Prostate gland (tissue), 2 donors: ENCODE data around the gene FBXO42. TPM values are rescaled to one million over a fixed set of nuclear protein-coding genes. Genes with fewer than 3 reads are reported as not detected.
A peak's percentile ranks its signal among the peaks of the same experiment; 100 is the strongest.

Source experiments
- DNase-seq: peaks from one replicate; pipeline ENCODE4 v3.0.0-alpha.2; 2019; ENCODE audit warnings: low spot score
- H3K27ac ChIP-seq, 2 donors: fragments of 200-600 bp; sonication (generic); 2 replicates each; pipeline ENCODE4 v1.5.1; 2017 to 2019
- H3K27me3 ChIP-seq: fragments of 200-600 bp; sonication (generic); replicated peaks from 2 replicates; pipeline ENCODE4 v1.5.1; 2019; ENCODE audit not compliant: insufficient read depth
- H3K36me3 ChIP-seq, 2 donors: fragments of 200-600 bp; sonication (generic); 1 replicate in 1 of 2; 2 replicates in 1 of 2; pipeline versions ENCODE4 v1.5.1 to v1.8.1; 2017 to 2019
- H3K4me1 ChIP-seq: fragments of 200-600 bp; sonication (generic); replicated peaks from 2 replicates; pipeline ENCODE4 v1.5.1; 2019
- H3K4me3 ChIP-seq, 2 donors: fragments of 200-600 bp; sonication (generic); 2 replicates each; pipeline ENCODE4 v1.5.1; 2017 to 2019
- H3K9me3 ChIP-seq: fragments of 200-600 bp; sonication (generic); 2 replicates; pipeline ENCODE4 v1.5.1; 2017
- CTCF ChIP-seq, 4 experiments: fragments of 200-600 bp in 2 of 4; fragments of 450-650 bp in 2 of 4; sonication (generic) in 2 of 4; IDR thresholded peaks; 1 replicate in 3 of 4; 2 replicates in 1 of 4; pipeline ENCODE4 v1.5.1; 2016 to 2019; ENCODE audit warnings: antibody characterized with exemption in 4 of 4, mild to moderate bottlenecking in 2 of 4, moderate library complexity in 2 of 4
- POLR2A ChIP-seq: fragments of 450-650 bp; IDR thresholded peaks from one replicate; pipeline ENCODE4 v1.6.1; 2016; ENCODE audit warnings: antibody characterized with exemption, mild to moderate bottlenecking
- POLR2AphosphoS5 ChIP-seq: sonication (generic); formaldehyde crosslinking; IDR thresholded peaks from one replicate; pipeline ENCODE4 v1.6.1; 2017; ENCODE audit warnings: antibody characterized with exemption
- WGBS: methylation state at CpG from one replicate; pipeline ENCODE4 v1.1.5; 2018; 5-methylcytosine and 5-hydroxymethylcytosine counted together
- intact Hi-C: fragments of 100-400 bp; cut with DNase I; formaldehyde crosslinking; loops from one replicate; pipeline ENCODE4 v1.14.2; 2022
- total RNA-seq, 2 donors: library from RNA; depleted of rRNA; stranded (reverse); fragments of >200 nt; gene quantifications; one replicate each; pipeline ENCODE4 v1.1.0, GENCODE V29; 2016

The FBXO42 gene
- total RNA-seq, 2 donors from 2014 or later, result 26.6 to 52.6 TPM

- Histone ChIP-seq H3K9me3 (no peaks in the 10 kb centered on the region), H3K4me1 (peaks cover 8% of the 10 kb centered on the region), H3K27me3 (no peaks in the 10 kb centered on the region), H3K27ac (peak overlapping the region in 1 of 2 donors; percentile 20), H3K4me3 (no peak overlapping the region), H3K36me3 (peaks cover 4 to 7% of the 10 kb centered on the region in 2 donors)
- WGBS, result 72% methylated on average over 2 of the region's 2 CpGs
- no peak for TF ChIP-seq POLR2A
- intact Hi-C loops, result no loop called here
- DNase-seq, result no peak
Measured at GRCh38 chr1:16252912-16253311, 99.4 kb downstream of the FBXO42 start.

- H3K9me3 ChIP-seq, result no peaks in the 10 kb centered on the region
- intact Hi-C loops, result no loop called here
- H3K27ac ChIP-seq, result peak overlapping the region; percentile 83
- peaks cover 2 to 7% of the 10 kb centered on the region in 2 donors for H3K36me3 ChIP-seq
- no peak for DNase-seq
- 74% methylated on average over 10 of the region's 10 CpGs for WGBS
- peaks cover 16% of the 10 kb centered on the region for H3K4me1 ChIP-seq
- no peaks in the 10 kb centered on the region for H3K27me3 ChIP-seq
- TF ChIP-seq POLR2A (no peak), POLR2AphosphoS5 (no peak), CTCF (IDR thresholded peaks at IDR 0.05) (no peak)
- H3K4me3 ChIP-seq, result no peak overlapping the region
Measured at GRCh38 chr1:16251381-16251780, 100.9 kb downstream of the FBXO42 start.

GRCh38 chr1:16250524-16251251, 101.6 kb downstream of the FBXO42 start:
- intact Hi-C loops, result no loop called here
- H3K27me3 ChIP-seq, result no peaks in the 10 kb centered on the region
- peaks cover 0 to 5% of the 10 kb centered on the region in 2 donors for H3K36me3 ChIP-seq
- 74% methylated on average over 15 of the region's 15 CpGs for WGBS
- H3K27ac ChIP-seq, result peak overlapping the region; percentile 83
- H3K4me3 ChIP-seq, result no peak overlapping the region
- DNase-seq, result no peak
- no peaks in the 10 kb centered on the region for H3K9me3 ChIP-seq
- no peak for TF ChIP-seq POLR2A
- TF ChIP-seq CTCF (IDR thresholded peaks at IDR 0.05), result no peak
- TF ChIP-seq POLR2AphosphoS5, result no peak
- peaks cover 16% of the 10 kb centered on the region for H3K4me1 ChIP-seq

- Histone ChIP-seq H3K27ac (peak overlapping the region; percentile 83), H3K36me3 (peaks cover 0 to 5% of the 10 kb centered on the region in 2 donors), H3K4me1 (peaks cover 16% of the 10 kb centered on the region), H3K9me3 (no peaks in the 10 kb centered on the region), H3K27me3 (no peaks in the 10 kb centered on the region), H3K4me3 (no peak overlapping the region)
- WGBS, result 30% methylated on average over 3 of the region's 3 CpGs
- intact Hi-C loops, result loop anchor here (5.0 kb wide), 1 partner anchor 103 kb away; the partner anchor contains the start of gene FBXO42
- peak; percentile 23 for DNase-seq
- no peak for TF ChIP-seq CTCF (IDR thresholded peaks at IDR 0.05)
- TF ChIP-seq POLR2A, result no peak
- TF ChIP-seq POLR2AphosphoS5, result peak; percentile 66
Measured at GRCh38 chr1:16249596-16250241, 102.6 kb downstream of the FBXO42 start.

- Histone ChIP-seq H3K27me3 (no peaks in the 10 kb centered on the region), H3K27ac (peak overlapping the region; percentile 83), H3K9me3 (no peaks in the 10 kb centered on the region), H3K4me3 (no peak overlapping the region), H3K4me1 (peaks cover 16% of the 10 kb centered on the region), H3K36me3 (peaks cover 0 to 5% of the 10 kb centered on the region in 2 donors)
- WGBS, result 13% methylated on average over 7 of the region's 7 CpGs
- TF ChIP-seq POLR2AphosphoS5 (peak; percentile 98), POLR2A (peak; percentile 28), CTCF (IDR thresholded peaks at IDR 0.05) (no peak)
- peak; percentile 94 for DNase-seq
- intact Hi-C loops, result loop anchor here (5.0 kb wide), 1 partner anchor 103 kb away; the partner anchor contains the start of gene FBXO42
Measured at GRCh38 chr1:16248603-16249516, 103.4 kb downstream of the FBXO42 start.
